ENCODE results near the gene FBXO21.
"Not testable (repeated sequence)": the region's sequence is repeated elsewhere in the genome, so short reads cannot be mapped to it uniquely, and the experiment has no call there.

Gene FBXO21, protein sequence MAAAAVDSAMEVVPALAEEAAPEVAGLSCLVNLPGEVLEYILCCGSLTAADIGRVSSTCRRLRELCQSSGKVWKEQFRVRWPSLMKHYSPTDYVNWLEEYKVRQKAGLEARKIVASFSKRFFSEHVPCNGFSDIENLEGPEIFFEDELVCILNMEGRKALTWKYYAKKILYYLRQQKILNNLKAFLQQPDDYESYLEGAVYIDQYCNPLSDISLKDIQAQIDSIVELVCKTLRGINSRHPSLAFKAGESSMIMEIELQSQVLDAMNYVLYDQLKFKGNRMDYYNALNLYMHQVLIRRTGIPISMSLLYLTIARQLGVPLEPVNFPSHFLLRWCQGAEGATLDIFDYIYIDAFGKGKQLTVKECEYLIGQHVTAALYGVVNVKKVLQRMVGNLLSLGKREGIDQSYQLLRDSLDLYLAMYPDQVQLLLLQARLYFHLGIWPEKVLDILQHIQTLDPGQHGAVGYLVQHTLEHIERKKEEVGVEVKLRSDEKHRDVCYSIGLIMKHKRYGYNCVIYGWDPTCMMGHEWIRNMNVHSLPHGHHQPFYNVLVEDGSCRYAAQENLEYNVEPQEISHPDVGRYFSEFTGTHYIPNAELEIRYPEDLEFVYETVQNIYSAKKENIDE

DNA sequence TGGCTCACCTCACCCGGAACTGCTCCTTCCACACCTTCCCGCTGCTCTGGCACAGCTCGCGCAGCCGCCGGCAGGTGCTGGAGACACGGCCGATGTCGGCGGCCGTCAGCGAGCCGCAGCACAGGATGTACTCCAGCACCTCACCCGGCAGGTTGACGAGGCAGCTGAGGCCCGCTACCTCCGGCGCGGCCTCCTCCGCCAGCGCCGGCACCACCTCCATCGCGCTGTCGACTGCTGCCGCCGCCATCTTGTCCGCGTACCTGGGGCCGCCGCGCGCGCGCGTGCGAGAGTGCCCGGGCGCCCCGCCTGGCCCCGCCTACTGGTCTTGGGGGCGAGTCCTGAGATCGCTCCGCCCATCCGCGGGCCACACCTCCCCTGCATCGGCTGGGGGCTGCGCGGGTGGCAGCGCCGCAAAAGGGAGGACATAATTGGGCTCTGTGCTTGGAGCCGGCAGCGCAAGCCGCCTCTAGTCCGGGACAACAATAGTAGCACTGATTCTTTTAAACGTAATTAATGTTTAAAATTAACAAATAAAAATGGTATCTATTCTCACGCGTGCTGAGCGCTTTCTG lies at the start of gene FBXO21:
FBXO21 (minus strand) TSS at position 261 of the 572 bp plus-strand sequence; CDS start at position 247, 14 bp downstream.
- peak; percentile 94 for DNase-seq

DNA sequence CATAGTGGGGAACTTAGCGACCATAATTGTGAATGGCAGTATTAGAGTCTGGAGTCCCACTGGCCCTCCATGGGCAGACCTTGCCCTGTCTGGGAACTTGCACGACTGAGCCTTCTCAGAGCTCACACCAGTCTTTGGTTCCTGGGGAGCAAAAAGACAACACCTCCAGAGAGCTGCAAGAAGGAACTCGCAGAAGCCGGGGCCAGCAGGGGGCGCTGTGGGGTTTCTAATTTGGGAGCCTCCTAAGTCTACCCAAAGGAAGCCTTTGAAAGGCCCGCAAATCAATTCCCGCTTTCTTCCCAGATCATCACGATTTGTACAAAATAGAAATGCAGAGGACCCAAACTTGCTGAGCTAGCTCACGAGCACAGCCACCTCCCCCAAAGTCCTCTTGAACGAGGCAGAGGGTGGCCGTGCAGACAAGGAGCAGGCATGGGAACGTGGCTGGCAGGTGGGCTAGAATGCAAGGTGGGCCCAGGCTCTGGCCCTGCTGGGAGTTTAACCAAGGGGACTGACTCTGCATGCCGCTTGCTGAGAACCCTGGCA lies 46.3 kb upstream of the FBXO21 start:
- peak; percentile 74 for DNase-seq

DNA sequence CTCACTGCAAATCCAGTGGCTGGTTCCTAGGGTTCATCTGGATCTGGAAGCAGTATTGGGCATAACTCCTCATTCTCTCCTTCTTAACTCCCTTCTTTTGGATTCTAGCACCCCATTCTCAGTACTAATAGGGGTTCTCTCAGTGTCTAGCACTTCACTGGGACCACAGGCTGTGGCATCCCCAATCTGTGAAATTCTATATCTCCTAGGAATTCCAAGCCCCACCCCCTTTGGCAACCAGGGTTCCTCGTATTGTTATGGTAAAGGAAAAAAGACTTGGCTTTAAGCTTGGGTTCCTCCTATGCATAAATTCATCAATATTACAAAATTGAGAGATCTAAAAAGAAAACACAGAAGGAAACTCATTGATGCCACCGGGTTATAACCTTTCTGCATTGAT lies 45.0 kb upstream of the FBXO21 start:
- no peak for DNase-seq

DNA sequence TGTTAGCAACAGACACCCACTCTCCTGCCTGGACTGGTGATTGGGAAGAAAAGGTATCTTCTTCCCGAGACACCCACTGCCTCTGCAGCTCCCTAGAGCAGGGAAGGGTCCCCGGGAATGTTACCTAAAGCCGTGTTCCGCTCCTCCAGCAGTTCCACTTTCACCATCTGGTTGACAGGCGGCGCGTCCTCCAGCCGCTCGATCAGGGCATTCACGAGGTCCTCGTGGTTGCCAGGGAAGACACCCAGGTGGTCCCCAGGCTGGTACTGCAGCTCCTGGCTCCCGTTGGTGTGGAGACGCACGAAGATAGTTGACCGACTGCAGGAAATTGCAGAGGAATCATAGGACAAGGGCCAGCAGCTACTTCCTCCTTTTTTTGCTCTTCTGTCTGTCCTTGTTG lies 44.2 kb upstream of the FBXO21 start:
- DNase-seq: no peak

DNA sequence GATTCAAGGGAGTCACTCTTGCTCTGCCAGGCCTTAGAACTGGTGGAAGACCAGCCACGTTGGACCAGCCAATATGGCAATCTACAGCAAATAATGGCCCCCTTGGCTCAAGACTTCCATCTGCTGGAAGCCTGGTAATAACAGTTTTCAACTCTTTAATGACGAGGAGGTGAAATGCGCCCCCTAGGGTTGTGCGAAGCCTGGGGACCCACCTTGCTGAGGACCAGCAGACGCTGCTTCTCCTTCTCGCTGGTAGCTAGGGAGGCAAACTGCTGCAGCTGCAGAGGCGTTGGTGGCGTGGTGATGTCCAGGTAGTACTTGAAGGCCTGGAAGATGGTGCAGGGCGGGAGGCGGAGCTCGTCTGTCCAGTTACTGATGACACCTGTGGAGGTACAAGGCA lies 41.5 kb upstream of the FBXO21 start:
- DNase-seq: no peak

DNA sequence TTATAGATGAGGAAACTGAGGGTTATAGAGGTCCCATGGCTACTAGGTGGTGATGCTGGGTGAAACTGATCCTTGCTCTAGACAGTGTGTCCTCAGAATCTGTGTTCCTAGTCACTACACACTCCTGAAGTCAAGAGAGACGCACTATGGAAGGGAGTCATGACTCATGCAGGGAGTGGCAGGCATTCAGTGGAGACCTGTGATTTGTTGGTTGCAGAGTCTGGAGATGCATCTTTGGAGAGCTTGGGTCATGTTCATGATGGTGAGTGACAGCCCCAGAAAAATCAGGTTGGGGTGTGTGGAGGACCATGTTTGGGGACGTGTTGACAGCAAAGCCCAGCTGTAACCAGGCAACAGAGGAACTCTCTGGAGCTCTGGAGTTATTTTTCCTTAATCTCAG lies 38.0 kb upstream of the FBXO21 start:
- no peak for DNase-seq

DNA sequence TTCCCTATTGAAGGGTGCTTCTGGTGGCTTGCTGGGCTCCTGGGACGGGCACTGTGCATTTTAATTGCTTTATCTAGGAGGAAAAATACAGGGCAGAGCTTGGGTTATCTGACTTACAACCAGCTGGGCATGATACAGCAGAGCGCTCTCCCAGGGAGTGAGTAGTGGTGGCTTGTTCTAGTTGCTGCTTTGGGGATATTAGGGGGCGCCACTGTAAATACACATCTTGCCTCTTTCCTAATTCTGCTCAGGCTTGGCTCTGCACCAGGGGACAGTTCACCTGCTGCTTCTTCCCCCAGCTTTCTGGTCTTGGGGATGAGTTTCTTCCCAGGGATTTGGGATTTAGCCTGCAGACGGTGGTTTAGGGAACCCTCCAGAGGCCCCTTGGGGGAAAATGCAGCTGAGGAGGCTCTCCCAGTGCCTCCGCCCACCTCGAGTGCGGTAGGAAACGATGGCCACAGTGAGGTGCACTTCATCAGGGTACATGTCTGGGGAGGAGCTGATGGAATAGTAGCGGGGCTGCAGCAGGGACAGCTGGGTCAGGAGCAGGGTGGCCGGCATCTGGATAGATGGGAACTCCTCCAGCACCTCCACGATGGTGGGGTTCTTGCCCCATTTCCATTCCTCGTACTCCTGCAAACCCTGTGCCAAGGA lies 36.9 kb upstream of the FBXO21 start:
- no peak for DNase-seq

DNA sequence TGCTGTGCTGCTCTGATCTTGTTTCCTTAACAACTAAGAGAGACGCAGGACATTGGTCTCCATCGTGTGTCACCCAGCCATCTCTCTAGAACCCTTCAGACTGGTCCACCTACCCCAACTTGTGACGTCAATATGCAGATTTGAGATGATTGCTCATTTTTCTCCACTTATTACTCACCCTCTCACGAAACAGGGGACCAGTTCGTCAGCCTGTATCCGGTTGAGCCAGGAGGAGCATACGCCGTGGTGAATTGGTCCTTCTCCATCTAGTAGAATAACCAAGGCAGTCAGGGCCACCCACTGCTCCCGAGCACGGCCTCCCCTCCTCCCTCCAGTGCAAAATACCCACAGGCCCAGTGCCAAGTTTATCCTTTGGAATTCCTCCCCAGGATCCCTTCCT lies 36.2 kb upstream of the FBXO21 start:
- no peak for DNase-seq

DNA sequence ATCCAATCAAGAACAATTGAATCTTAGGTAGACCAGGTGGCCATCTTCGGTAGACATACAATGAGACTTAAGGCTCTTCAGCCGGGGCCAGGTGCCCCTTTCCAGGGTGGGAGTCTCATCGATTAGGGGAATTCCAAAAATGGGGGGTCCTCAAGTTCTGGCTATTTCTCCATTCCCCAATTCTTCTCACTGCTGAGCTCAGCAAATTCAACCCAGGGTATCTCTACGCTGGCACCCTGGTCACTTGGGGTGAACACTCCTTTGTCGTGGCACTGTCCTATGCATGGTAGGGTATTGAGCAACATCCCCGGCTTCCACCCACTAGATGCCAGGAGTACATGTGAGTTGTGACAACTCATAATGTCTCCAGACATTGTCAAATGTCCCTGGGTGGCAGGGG lies 34.9 kb upstream of the FBXO21 start:
- no peak for DNase-seq

DNA sequence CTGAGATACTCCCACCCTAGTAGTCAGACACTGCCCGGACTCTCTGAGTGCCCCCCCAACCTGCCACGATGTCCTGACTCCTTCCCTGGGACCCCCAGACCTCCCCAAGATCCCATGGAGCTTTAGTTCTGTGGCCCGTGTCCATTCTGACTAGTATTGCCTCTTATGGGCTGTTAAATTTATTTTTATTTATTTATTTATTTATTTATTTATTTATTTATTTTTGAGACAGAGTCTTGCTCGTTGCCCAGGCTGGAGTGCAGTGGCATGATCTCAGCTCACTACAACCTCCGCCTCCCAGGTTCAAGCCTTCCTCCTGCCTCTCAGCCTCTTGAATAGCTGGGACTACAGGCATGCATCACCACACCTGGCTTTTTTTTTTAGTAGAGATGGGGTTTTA lies 30.7 kb upstream of the FBXO21 start:
- not testable (repeated sequence) for DNase-seq

DNA sequence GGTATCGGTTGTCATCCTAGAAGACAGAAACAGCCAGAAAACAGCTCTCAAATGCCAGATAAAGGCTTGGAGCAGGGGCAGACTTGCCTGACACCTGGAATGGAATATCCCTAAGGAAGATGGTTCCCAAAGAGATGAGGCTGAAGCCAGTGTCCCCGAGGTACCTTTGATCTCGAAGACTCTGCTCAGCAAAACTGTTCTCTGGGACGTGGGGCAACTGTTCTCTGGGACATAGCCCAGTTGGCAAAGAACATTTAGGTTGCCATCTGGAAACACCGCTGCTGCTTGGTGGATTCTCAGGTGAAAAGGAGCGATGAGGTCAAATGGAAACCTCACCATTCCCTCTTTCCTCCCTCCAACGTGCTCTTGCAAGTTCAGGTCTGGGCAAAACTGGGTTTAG lies 27.9 kb upstream of the FBXO21 start:
- no peak for DNase-seq

DNA sequence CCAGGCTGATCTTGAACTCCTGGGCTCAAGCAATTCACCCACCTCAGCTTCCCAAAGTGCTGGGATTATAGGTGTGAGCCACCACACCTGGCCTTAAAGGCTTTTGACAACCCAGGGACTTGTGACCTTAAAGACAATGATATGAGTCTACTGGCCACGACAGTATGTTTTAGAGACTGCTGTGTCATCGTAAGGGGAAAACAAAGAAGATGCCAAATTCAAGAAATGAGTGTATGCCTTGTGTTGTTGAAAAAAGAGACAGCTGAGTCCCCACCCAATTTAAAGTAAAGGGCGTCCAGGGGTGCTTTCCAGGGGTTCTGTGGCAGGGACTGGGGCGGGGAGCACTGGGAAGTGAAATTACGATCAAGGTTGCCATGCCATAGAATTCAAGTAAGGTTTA lies 26.4 kb upstream of the FBXO21 start:
- no peak for DNase-seq

DNA sequence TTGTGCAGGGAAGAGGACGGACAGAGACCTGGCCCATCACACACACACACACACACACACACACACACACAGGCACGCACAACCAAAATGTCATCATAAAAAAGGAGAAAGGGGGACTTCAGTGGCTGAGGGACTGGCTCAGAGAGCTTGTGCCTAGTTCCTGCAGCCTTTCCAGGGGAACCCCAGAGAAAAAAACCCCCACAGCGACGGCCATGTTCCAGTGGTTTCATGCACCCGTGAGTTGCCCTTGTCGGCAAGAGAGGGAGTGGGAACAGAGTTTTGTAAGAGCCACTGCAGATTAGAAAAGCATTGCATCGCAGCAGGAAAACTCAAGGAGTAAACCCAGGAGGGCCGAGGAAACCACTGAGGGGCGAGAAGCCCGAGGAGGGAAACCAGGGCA lies 24.5 kb upstream of the FBXO21 start:
- DNase-seq: no peak

DNA sequence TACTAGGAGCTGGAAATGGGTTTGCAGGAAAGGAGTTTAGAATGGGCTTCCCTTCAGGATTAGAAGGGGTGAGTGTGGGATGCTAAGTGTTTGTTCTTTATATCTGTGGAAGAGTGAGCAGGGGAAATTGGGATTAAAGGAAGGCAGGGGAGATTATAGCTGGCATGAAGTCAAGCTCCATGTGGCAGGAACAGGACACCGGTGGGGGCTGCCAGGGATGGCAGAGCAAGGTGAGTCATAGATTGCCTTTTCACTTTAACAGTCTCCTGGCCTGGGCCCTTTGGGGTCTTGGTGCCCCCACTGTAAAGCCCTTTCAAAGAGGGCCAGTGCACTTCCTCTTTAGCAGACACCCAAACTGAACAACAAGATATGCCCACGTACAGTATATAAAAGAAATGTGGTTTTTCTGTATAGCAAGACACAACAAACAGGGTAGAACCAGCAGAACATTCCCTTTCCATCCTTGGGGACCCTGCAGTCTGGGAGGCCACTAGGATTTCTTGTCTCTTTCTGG lies 23.1 kb upstream of the FBXO21 start:
- no peak for DNase-seq

DNA sequence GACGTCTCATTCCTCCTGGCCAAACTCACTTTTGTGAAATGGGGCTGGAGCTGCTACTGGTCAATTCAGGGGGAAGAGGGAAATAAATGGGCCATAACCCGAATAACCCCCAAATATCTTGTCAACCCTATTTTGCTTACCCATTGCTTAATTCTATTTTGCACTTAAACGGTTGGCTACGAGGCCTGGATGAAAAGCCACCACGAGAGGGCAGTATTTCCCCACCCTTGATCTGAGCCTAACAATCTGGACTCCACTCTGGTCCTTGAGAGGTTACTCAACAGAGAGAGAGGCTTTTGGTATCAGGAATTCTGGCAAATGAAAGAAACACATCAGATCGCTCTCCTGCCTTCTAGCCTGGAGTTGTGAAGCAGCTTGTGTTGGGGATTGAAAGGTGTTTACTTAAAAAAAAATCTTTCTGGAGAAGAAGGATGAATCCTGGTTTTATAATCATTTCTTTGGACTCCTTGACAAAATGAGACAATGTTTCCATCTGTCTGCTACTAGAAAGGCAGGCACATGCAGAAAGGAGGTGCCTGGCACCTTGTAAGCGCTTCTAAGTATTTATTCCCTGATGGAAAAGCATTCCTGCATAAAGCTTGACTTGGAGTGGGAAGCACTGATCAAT lies 22.4 kb upstream of the FBXO21 start:
- peak; percentile 66 for DNase-seq

DNA sequence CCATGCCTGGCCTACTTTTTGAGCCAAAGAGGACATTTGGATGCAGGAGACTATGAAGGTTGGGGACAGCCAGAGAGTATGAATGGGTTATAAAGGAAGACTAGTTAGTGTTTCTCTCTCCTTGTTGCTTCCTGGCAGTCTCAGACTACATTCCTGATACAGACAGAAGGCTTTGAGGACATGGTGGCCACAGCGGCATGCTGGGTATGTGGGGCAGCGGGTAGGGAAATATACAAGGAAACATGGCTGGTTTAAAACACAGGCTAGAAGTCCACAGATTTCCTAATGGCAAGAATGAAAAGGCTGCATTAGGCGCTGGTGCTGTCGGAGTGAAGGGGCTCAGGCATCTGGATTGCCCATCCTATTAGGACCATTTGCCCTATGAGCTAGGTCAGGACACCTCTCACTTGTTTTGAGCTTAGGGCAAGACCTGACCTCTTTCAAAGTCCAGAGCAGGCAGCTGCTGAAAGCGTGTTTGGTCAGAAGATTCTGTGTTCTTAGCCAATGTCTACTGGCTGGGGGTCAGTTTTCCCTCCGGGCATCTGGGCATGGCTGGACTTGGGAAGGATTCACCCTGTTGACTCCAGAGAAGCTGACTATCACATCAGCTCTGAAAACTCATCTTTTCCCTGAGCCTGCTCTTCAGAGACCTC lies 20.1 kb upstream of the FBXO21 start:
- no peak for DNase-seq

DNA sequence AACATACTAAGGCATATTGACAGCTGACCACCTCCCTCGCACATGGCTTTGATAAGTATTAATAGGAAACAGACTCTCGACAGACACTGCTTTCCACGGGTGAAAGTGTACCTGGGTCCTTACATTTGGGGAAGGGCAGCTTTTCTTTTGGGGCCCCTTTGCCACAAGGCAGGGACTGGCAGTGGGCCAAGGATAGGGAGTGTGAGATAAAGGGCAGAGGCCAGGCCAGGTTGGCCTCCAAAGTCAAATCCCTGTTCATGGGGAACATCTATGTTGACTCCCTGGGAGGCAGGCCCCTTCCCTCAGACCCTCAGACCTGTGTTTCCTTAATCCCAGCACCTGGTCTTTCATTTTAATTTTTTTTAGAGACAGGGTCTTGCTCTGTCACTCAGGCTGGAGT lies 19.4 kb upstream of the FBXO21 start:
- DNase-seq: no peak

DNA sequence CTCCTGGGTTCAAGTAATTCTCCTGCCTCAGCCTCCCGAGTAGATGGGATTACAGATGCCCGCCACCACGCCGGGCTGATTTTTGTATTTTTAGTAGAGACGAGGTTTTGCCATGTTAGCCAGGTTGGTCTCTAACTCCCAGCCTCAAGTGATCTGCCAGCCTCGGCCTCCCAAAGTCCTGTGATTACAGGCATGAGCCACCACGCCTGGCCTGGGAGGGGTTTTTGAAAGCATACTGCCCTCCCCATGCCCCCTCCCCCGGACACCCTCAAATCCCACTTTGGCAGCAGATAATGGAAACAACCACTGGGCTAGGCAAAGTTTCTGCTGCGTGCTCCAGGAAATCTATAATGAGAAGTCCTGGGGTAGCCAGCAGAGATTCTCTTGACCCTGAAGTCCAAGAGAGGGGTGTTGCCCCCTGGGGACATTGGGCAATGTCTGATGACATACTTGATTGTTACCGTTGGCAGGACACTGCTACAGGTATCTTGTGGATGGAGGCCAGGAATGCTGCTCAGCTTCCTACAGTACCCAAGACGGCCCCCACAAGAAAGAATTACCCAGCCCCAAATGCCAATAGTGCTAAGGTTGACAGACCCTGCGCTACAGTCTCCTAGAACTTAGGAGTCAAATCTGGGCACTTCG lies 18.7 kb upstream of the FBXO21 start:
- DNase-seq: no peak

DNA sequence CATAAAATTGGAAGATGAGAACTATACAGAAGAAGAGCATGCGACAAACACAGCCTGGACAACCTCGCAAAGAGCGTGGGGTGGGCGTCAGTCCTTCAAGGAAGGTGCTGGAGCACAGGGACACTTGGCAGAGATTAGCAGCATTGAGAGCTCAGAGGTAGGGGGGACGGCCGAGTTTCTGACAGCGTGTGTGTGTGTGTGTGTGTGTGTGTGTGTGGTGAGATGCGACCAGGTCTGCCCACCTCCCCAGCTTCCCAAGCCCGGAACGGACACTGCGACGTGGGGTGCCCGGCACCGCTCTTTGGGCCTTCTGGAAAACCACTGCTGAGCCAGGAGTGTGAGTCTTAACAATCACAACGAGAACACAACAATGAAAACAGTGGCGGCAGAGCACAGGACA lies 17.9 kb upstream of the FBXO21 start:
- DNase-seq: no peak

DNA sequence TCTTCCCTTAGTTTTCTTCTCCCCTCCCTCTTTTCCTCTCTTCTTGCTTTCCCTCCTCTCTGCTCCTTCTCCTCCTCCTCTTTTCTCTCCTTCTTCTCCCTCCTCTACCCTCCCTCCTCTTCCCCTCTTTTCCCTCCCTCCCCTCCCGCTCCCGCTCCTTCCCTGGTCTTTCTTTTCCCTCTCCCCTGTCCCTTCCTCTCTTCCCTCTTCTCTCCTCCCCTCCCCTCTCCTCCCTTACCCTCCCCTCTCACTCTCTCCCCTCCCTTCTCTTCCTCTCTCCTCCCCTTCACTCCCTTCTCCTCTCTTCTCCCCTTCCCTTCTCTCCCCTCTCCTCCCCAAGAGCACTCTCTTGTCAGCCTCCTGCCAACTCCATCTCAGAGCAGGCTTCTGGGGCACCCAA lies 17.4 kb upstream of the FBXO21 start:
- DNase-seq: no peak

DNA sequence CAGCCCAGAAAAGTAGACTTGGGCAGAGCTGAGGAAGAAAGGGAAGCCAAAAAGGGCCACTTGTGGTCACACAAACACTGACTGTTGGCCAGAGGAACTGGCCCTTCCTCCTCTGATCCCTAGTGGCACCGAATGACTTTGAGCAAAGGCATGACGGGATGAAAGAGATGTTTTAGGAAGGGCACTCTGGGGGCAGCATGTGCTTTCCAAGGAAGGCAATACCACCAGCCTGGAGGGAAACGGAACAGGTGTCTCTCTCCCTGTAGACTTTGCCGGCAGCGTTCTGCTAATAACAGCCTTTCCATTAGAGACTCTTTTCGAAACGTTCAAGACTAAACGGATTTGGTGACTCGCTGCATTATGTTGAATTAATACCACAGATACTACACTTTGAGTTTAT lies 12.3 kb upstream of the FBXO21 start:
- no peak for DNase-seq

DNA sequence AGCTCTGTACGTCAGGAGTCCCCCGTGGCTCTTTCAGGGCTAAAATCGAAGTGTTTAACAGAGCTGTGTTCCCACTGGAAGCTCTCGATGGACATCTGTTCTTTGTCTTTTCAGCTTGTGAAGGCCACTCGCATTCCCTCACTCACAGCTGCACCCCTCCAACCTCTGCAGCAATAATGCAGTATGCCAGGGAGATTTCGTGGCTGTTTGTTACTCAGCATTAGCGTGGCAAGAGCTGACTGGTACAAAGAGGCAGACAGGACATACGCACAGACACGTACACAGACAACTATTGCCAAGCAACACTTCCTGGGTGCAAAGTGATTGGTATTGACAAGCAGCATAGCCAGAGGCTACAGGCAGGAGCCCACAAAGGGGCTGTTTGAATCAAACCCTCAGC lies 11.8 kb upstream of the FBXO21 start:
- DNase-seq: no peak

All from CD4-positive, alpha-beta T cell treated with Interleukin-6 for 4 hours (primary cell).